NOMO-1 treated with DMSO at 0.1 percent for 48 hours (cell line): ENCODE data around the gene EYS.
"Not testable (repeated sequence)": the region's sequence is repeated elsewhere in the genome, so short reads cannot be mapped to it uniquely, and the experiment has no call there.

Experiments used
- DNase-seq: peaks from one replicate; lab custom pipeline; 2025; ENCODE audit not compliant: unreplicated experiment; lab: John Stamatoyannopoulos, UW

The EYS gene

GRCh38 chr6:64090352-64090751 lies 1616.7 kb downstream of the EYS start:
- no peak for DNase-seq

- no peak for DNase-seq
Observed at GRCh38 chr6:64085126-64085525, 1621.9 kb downstream of the EYS start.

GRCh38 chr6:64084185-64084663 lies 1622.8 kb downstream of the EYS start:
- DNase-seq: no peak

DNA sequence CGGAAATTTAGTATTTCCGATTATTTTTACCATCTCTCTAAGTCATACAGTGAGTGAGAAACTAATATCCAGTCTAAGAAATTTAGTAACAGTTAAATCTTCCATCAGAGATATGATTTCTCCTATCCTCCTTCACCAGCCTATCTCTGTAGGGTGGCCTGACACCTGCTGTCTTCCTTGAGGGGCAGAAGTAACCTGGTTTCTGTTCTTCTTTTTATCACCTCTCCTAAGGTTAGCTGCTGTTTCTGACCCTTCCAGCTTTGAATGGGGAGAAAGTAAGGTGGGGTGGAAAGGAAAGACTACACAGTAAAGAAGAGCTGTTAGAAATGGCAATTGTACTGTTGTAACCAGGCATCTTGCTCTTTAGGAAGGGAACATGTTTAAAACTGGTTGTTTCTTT lies 1623.8 kb downstream of the EYS start:
- no peak for DNase-seq

DNA sequence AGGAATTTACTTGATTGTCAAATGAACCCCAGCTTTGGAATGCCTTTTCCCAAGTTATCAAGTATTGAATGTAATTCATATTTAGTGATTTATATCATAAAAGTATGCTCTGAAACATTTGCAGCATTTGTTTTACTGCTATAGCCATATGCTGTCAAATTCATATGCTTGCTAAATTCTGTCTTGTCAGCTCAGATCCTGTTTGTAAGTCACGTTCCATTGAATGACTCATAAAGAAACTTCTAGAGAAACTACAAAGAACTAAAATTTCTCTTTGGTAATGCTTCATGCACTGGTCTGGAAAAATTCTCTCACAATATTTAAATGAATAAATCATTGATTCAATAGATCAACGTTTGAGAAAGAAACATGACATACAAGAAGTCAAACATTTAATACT lies 1625.6 kb downstream of the EYS start:
- no peak for DNase-seq

- no peak for DNase-seq
Observed at GRCh38 chr6:64074981-64075380, 1632.0 kb downstream of the EYS start.

DNA sequence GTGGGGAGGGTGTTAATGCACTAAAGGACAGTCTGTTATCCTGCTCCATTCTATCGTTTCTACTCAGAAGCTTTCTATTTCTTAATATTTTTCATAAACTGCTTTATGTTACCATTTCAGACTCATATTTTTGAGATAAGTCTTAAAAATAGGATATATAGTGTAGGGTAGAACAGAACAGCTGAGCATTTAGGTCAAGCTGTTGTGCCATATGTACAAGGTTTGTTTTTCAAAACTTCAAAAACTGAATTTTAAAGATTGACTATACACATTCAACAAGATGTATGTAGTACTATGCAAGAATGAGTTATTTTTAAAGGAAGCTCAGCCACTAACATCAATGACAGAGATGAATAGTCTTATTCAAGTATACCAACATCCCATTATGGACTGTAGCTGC lies 1634.3 kb downstream of the EYS start:
- DNase-seq: no peak

GRCh38 chr6:64064919-64065318 lies 1642.1 kb downstream of the EYS start:
- DNase-seq: no peak

GRCh38 chr6:64062960-64063683 lies 1643.9 kb downstream of the EYS start:
- no peak for DNase-seq

- no peak for DNase-seq
Observed at GRCh38 chr6:64054861-64055260, 1652.2 kb downstream of the EYS start.

DNA sequence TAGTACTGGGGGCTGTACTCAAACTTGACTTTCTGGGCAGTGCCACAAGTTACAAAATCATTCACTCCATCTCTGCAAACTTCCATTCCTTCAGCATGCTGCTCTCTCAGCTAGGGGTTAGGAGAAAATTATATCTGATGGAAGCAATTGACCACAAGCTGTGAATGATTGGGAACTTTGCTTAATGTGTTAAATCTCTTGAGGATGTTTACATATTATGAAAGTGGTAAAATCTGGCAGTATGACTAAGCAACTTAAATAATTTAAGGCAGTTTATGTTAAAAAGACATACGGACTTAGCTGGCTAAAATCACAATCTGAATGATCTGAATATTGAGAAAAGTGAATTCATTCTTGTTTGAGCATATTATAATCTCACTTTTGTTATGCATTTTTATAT lies 1656.4 kb downstream of the EYS start:
- no peak for DNase-seq

DNA sequence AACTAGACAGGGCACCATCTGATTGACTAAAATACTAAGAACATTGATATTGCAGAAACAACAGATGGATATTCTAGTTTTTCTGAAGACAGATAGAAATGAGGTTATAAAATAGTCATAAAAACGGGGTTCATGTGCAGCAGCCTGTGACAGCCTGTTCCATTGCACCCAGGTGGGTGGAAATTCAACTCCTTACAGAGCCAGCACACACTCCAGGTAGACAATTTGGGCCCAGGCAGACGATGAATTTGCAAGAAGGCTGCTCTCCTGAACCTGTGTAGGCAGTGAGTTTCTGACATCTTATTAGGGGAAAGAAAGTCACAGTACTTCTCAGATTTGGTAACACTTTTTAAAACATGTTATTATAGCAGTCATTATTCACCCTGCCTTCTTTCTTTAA lies 1657.3 kb downstream of the EYS start:
- no peak for DNase-seq

DNA sequence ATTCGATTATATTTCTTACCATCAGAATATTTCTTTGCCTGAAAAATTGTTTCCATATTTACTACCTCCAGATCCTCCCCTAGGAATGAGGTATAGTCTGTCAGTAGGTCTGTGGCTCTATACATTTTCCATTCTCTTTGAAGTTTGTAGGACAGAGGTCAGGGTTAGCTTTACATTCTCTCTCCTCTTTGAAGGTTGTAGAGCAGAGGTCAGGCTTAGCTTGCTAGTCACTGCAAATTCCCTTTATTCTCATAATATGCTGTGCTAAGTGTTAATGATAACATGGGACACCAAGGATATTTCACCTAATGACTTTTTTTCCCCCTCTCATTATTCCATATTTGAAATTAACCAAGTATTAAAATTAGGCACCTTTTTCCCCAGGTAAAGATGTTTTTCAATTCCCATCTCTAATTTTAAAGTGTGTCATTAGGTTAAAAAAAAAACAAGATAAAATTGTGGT lies 1660.2 kb downstream of the EYS start:
- DNase-seq: no peak

- DNase-seq: no peak
Observed at GRCh38 chr6:64041373-64041772, 1665.7 kb downstream of the EYS start.

DNA sequence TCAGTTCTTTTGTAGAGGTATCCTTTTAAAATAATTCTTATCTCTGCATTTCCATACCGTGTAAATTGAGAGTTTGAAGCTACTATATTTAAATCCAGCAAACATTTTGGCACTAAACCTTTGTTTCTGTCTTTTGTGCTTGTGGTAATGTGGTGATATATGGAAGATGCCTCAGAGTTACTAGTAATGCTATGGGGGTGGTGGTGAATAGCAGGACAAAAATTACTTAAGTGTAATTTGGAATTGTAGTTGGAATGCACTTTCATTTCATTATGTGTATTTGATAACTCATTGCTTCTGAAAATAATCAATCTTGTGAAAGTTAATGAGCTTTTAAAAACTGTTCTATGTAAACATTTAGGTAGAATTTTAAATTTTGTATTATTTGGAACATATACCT lies 1666.9 kb downstream of the EYS start:
- DNase-seq: no peak

DNA sequence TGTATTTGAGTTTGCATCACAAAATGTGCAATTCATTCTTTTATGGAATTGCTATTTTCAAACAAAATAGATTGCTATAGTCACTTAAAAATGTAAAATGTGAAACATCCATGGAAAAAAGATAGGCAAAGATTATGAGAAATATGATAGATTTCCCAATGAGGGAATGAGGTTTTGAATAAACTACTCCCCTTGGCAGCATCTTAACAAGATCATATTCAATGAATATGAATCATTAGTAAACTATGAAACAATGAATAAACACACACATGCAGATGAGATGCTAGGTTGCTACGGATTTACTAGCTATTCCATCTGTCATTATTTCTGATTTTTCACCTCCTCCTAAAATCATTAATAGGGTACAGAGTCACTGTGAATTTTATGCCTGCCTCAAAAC lies 1669.6 kb downstream of the EYS start:
- DNase-seq: no peak

- no peak for DNase-seq
Observed at GRCh38 chr6:64034910-64035655, 1671.9 kb downstream of the EYS start.

DNA sequence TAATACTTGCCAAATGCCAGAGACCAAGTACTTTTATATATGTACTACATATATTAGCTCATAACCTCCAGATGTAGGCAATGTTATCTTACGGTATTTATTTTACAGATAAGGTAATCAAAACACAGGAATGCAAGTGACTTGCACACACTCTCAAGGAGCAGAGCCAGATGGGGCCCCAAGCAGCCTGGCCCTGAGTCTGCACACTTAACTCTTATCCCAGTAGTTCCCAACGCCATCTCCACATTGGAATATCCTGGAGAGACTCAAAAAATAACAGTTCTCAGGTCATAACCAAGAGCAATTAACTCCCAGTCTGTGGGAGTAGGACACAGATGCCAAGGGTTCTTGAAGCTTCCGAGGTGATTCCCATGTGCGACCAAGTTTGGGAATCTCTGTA lies 1672.7 kb downstream of the EYS start:
- no peak for DNase-seq

DNA sequence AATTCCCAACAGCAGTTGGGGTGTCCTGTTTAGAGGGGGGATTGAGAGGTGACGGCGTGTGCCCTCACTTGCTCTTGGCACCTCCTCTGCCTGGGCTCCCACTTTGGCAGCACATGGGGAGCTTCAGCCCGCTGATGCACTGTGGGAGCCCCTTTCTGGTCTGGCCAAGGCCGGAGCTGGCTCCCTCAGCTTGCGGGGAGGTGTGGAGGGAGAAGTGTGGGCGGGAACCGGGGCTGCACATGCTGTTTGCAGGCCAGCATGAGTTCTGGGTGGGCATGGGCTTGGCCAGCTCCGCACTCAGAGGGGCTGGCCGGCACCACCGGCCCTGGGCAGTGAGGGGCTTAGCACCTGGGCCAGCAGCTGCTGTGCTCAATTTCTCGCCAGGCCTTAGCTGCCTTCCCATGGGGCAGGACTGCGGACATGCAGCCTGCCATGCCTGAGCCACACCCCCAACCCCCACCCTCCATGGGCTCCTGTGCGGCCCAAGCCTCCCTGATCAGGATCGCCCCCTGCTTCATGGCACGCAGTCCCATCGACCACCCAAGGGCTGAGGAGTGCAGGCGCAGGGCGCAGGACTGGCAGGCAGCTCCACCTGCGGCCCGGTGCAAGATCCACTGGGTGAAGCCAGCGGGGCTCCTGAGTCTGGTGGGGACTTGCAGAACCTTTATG lies 1675.9 kb downstream of the EYS start:
- DNase-seq: not testable (repeated sequence)

GRCh38 chr6:64023693-64024092 lies 1683.3 kb downstream of the EYS start:
- DNase-seq: no peak

DNA sequence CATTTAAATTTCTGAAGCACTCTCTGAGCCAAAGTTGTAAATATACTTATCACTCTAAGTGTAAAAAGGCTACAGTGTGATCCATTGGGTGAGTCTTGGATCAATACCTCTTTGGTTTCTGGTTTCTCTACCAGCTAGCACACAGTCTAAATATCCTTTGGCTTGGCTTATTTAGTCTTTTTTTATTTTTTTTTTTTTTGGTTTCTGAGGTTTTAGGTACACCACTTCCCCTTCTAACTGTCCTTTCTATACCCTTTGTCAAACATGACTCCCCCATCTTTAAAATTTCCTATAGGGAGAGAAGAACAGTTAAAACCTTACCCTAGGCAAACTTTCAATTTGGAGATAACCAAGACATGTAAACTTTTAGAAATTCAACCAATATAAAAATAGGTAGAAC lies 1692.4 kb downstream of the EYS start:
- DNase-seq: no peak

GRCh38 chr6:64013011-64013410 lies 1694.0 kb downstream of the EYS start:
- DNase-seq: no peak
